ENCODE data around the gene APOA1.

GRCh38 chr11:116796548-116796947, 40.9 kb downstream of the APOA1 start:
- TF ChIP-seq CTCF (IDR thresholded peaks at IDR 0.05) (no peak), EZH2 (IDR thresholded peaks at IDR 0.05) (no peak)
